HUDEP-2 (cell line): ENCODE results near the gene SLAMF6.
"Not testable (repeated sequence)": the region's sequence is repeated elsewhere in the genome, so short reads cannot be mapped to it uniquely, and the experiment has no call there.

Experiments
- DNase-seq, 76 experiments: peaks; one replicate each; lab custom pipeline; 2025; ENCODE audit not compliant: unreplicated experiment in 76 of 76; lab: John Stamatoyannopoulos, UW

The SLAMF6 gene

GRCh38 chr1:160517519-160517918 is 5.5 kb downstream of the SLAMF6 start:
- not testable (repeated sequence) for DNase-seq

- DNase-seq = peak in 3 of 76 experiments; percentile 3 to 14 (median 4)
Measured at GRCh38 chr1:160515908-160516307, 7.1 kb downstream of the SLAMF6 start.

- no peak for DNase-seq
Measured at GRCh38 chr1:160504651-160505050, 18.4 kb downstream of the SLAMF6 start.

- no peak for DNase-seq
Measured at GRCh38 chr1:160503087-160503486, 20.0 kb downstream of the SLAMF6 start.

GRCh38 chr1:160500321-160500990 is 22.6 kb downstream of the SLAMF6 start:
- DNase-seq = no peak

- DNase-seq = no peak
Measured at GRCh38 chr1:160499631-160500030, 23.4 kb downstream of the SLAMF6 start.

- DNase-seq = not testable (repeated sequence)
Measured at GRCh38 chr1:160498301-160499065, 24.6 kb downstream of the SLAMF6 start.

- DNase-seq = no peak
Measured at GRCh38 chr1:160496334-160496733, 26.7 kb downstream of the SLAMF6 start.

- peak in 3 of 76 experiments; percentile 4 for DNase-seq
Measured at GRCh38 chr1:160494620-160495019, 28.4 kb downstream of the SLAMF6 start.

- DNase-seq = no peak
Measured at GRCh38 chr1:160492617-160493016, 30.4 kb downstream of the SLAMF6 start.

- DNase-seq = no peak
Measured at GRCh38 chr1:160491981-160492380, 31.1 kb downstream of the SLAMF6 start.

GRCh38 chr1:160491017-160491416 is 32.0 kb downstream of the SLAMF6 start:
- no peak for DNase-seq

- no peak for DNase-seq
Measured at GRCh38 chr1:160489513-160490261, 33.4 kb downstream of the SLAMF6 start.

GRCh38 chr1:160488347-160489058 is 34.6 kb downstream of the SLAMF6 start:
- DNase-seq = no peak

- no peak for DNase-seq
Measured at GRCh38 chr1:160486453-160486852, 36.6 kb downstream of the SLAMF6 start.

GRCh38 chr1:160483505-160484185 is 39.4 kb downstream of the SLAMF6 start:
- no peak for DNase-seq

GRCh38 chr1:160481979-160482596 is 41.0 kb downstream of the SLAMF6 start:
- no peak for DNase-seq

GRCh38 chr1:160480781-160481180 is 42.3 kb downstream of the SLAMF6 start:
- not testable (repeated sequence) for DNase-seq

- not testable (repeated sequence) for DNase-seq
Measured at GRCh38 chr1:160479091-160479490, 44.0 kb downstream of the SLAMF6 start.
